Measurements from ENCODE around the gene SLC7A8. TPM values are rescaled to one million over a fixed set of nuclear protein-coding genes. Genes with fewer than 3 reads are reported as not detected.
"Not testable (repeated sequence)": the region's sequence is repeated elsewhere in the genome, so short reads cannot be mapped to it uniquely, and the experiment has no call there.

The SLC7A8 gene
- total RNA-seq, 2 donors from 2014 or later, result 21.5 to 23.8 TPM

GRCh38 chr14:23113431-23114119 is 69.9 kb downstream of the SLC7A8 start:
- Histone ChIP-seq H3K27ac (no peak overlapping the region), H3K9ac (ENCODE audit: low read depth in 2 of 2, low read length in 2 of 2) (no peak overlapping the region), H3K4me1 (no peaks in the 10 kb centered on the region), H3K27me3 (no peaks in the 10 kb centered on the region), H3K9me3 (no peaks in the 10 kb centered on the region), H3K36me3 (no peaks in the 10 kb centered on the region), H3K4me3 (no peak overlapping the region)
- DNase-seq, result no peak
- intact Hi-C loops (cut with DNase I), result no loop called here
- TF ChIP-seq, protein P1, sequence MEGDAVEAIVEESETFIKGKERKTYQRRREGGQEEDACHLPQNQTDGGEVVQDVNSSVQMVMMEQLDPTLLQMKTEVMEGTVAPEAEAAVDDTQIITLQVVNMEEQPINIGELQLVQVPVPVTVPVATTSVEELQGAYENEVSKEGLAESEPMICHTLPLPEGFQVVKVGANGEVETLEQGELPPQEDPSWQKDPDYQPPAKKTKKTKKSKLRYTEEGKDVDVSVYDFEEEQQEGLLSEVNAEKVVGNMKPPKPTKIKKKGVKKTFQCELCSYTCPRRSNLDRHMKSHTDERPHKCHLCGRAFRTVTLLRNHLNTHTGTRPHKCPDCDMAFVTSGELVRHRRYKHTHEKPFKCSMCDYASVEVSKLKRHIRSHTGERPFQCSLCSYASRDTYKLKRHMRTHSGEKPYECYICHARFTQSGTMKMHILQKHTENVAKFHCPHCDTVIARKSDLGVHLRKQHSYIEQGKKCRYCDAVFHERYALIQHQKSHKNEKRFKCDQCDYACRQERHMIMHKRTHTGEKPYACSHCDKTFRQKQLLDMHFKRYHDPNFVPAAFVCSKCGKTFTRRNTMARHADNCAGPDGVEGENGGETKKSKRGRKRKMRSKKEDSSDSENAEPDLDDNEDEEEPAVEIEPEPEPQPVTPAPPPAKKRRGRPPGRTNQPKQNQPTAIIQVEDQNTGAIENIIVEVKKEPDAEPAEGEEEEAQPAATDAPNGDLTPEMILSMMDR (IDR thresholded peaks at IDR 0.05), result no peak

- no peak for DNase-seq
- no peaks in the 10 kb centered on the region for H3K27me3 ChIP-seq
- H3K27ac ChIP-seq, result no peak overlapping the region
- TF ChIP-seq, protein P1 (IDR thresholded peaks at IDR 0.05), result no peak
- H3K4me3 ChIP-seq, result no peak overlapping the region
- intact Hi-C loops (cut with DNase I), result no loop called here
- no peak overlapping the region for H3K9ac ChIP-seq (ENCODE audit: low read depth in 2 of 2, low read length in 2 of 2)
- H3K36me3 ChIP-seq, result no peaks in the 10 kb centered on the region
- no peaks in the 10 kb centered on the region for H3K9me3 ChIP-seq
- no peaks in the 10 kb centered on the region for H3K4me1 ChIP-seq
Measured at GRCh38 chr14:23112359-23113178, 70.9 kb downstream of the SLC7A8 start.

- no peak overlapping the region for H3K4me3 ChIP-seq
- TF ChIP-seq, protein P1 (IDR thresholded peaks at IDR 0.05), result no peak
- H3K9me3 ChIP-seq, result no peaks in the 10 kb centered on the region
- DNase-seq, result no peak
- H3K27ac ChIP-seq, result no peak overlapping the region
- H3K27me3 ChIP-seq, result no peaks in the 10 kb centered on the region
- no peaks in the 10 kb centered on the region for H3K4me1 ChIP-seq
- H3K36me3 ChIP-seq, result no peaks in the 10 kb centered on the region
- intact Hi-C loops (cut with DNase I), result no loop called here
- no peak overlapping the region for H3K9ac ChIP-seq (ENCODE audit: low read depth in 2 of 2, low read length in 2 of 2)
Measured at GRCh38 chr14:23110579-23111365, 72.7 kb downstream of the SLC7A8 start.

DNA sequence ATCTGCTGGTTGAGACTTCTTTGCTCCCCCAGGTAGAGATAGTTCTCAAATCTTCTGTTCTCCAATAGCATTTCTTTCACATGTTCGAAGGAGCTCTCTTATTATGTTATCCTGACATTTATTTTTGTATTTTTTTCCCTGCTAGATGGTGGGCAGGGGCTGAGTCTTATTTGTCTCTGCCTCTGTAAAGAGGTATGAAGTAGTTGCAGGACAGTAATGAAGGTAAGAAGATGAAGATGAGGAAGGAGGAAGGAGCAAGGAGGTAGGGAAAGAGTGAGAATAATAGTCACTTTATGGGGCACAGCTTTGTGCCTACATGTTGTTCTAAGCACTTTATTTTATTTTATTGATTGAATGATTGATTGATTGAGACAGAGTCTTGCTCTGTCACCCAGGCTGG is 73.7 kb downstream of the SLC7A8 start:
- no peaks in the 10 kb centered on the region for H3K4me1 ChIP-seq
- no peaks in the 10 kb centered on the region for H3K27me3 ChIP-seq
- no peaks in the 10 kb centered on the region for H3K9me3 ChIP-seq
- H3K36me3 ChIP-seq, result no peaks in the 10 kb centered on the region
- intact Hi-C loops (cut with DNase I), result no loop called here
- TF ChIP-seq, protein P1 (IDR thresholded peaks at IDR 0.05), result no peak
- H3K9ac ChIP-seq (ENCODE audit: low read depth in 2 of 2, low read length in 2 of 2), result no peak overlapping the region
- no peak for DNase-seq
- no peak overlapping the region for H3K27ac ChIP-seq
- H3K4me3 ChIP-seq, result no peak overlapping the region

- H3K27ac ChIP-seq; H3K4me3 ChIP-seq; H3K4me1 ChIP-seq; H3K9ac ChIP-seq (ENCODE audit: low read depth in 2 of 2, low read length in 2 of 2); H3K36me3 ChIP-seq; intact Hi-C loops (cut with DNase I); H3K9me3 ChIP-seq; DNase-seq; H3K27me3 ChIP-seq: not testable (repeated sequence)
Measured at GRCh38 chr14:23108169-23108568, 75.3 kb downstream of the SLC7A8 start.

DNA sequence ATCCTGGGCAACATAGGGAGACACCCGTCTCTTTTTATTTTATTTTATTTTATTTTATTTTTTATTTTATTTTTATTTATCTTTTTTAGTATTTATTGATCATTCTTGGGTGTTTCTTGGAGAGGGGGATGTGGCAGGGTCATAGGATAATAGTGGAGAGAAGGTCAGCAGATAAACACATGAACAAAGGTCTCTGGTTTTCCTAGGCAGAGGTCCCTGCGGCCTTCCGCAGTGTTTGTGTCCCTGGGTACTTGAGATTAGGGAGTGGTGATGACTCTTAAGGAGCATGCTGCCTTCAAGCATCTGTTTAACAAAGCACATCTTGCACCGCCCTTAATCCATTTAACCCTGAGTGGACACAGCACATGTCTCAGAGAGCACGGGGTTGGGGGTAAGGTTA is 75.8 kb downstream of the SLC7A8 start:
- H3K4me1 ChIP-seq; H3K9me3 ChIP-seq; H3K27me3 ChIP-seq; H3K4me3 ChIP-seq; intact Hi-C loops (cut with DNase I); DNase-seq; H3K36me3 ChIP-seq; H3K9ac ChIP-seq (ENCODE audit: low read depth in 2 of 2, low read length in 2 of 2); H3K27ac ChIP-seq: not testable (repeated sequence)
